Upper lobe of left lung (tissue), 6 donors: ENCODE measurements around the gene NTSR1. TPM values are rescaled to one million over a fixed set of nuclear protein-coding genes. Genes with fewer than 3 reads are reported as not detected.

ENCODE experiments used
- ATAC-seq, 2 donors: fragments of 200-7000 bp; cut with Tn5 transposase; one replicate each; pipeline ENCODE4 v1.9.1; 2022; ENCODE audit warnings: mild to moderate bottlenecking in 2 of 2, moderate library complexity in 2 of 2; ENCODE audit not compliant: low FRiP score in 2 of 2
- DNase-seq, 2 donors: peaks; one replicate each; pipeline ENCODE4 v3.0.0-alpha.2; 2019 to 2020
- H3K27ac ChIP-seq, 4 donors: fragments of 200-600 bp; sonication (generic); one replicate each; pipeline ENCODE4 v1.5.1; 2016 to 2019
- H3K27me3 ChIP-seq, 4 donors: fragments of 200-600 bp; sonication (generic); one replicate each; pipeline ENCODE4 v1.5.1; 2017 to 2019
- H3K36me3 ChIP-seq, 4 donors: fragments of 200-600 bp; sonication (generic); one replicate each; pipeline ENCODE4 v1.5.1; 2016 to 2019
- H3K4me1 ChIP-seq, 4 donors: fragments of 200-600 bp; sonication (generic); one replicate each; pipeline ENCODE4 v1.5.1; 2018 to 2019
- H3K4me3 ChIP-seq, 4 donors: fragments of 200-600 bp; sonication (generic); one replicate each; pipeline ENCODE4 v1.5.1; 2017 to 2019; ENCODE audit warnings: mild to moderate bottlenecking in 2 of 4, moderate library complexity in 1 of 4
- H3K9me3 ChIP-seq, 4 donors: fragments of 200-600 bp; sonication (generic); one replicate each; pipeline ENCODE4 v1.5.1; 2018 to 2019
- EP300 ChIP-seq, 4 donors: sonication (generic); formaldehyde crosslinking; IDR thresholded peaks; one replicate each; pipeline ENCODE4 v1.5.1; 2017; ENCODE audit warnings: antibody characterized with exemption in 4 of 4, control low read depth in 2 of 4
- POLR2A ChIP-seq, 4 donors: fragments of 450-650 bp; IDR thresholded peaks; one replicate each; pipeline ENCODE4 v1.5.1; 2016 to 2017; ENCODE audit warnings: antibody characterized with exemption in 4 of 4, mild to moderate bottlenecking in 2 of 4
- POLR2AphosphoS5 ChIP-seq, 2 donors: sonication (generic); formaldehyde crosslinking; IDR thresholded peaks; one replicate each; pipeline ENCODE4 v1.5.1; 2017; ENCODE audit warnings: antibody characterized with exemption in 2 of 2
- WGBS, 2 donors: methylation state at CpG; one replicate each; pipeline ENCODE4 v1.1.5; 2017 to 2018; 5-methylcytosine and 5-hydroxymethylcytosine counted together
- total RNA-seq, 6 donors: library from RNA; depleted of rRNA in 4 of 6; stranded (reverse); fragments of >200 nt in 4 of 6; gene quantifications; one replicate each; pipeline versions ENCODE4 v1.1.0 to v1.2.1, GENCODE V29; 2016 to 2021
- TF ChIP-seq, protein P1 (sequence below), 6 experiments: fragments of 450-650 bp in 4 of 6; fragments of 200-600 bp in 2 of 6; sonication (generic) in 2 of 6; IDR thresholded peaks; one replicate each; pipeline ENCODE4 v1.5.1; 2016 to 2019; ENCODE audit warnings: antibody characterized with exemption in 6 of 6
- donor health status: DM: no; HTN: no; CAD: no; lungs with moderate emphysema.
- donor health status: DM: no; HTN: yes; CAD: no; lungs with severe emphysema.

The NTSR1 gene
- total RNA-seq, 6 donors from 2014 or later = 0.20 to 1.4 (median 0.26) TPM; not detected in 1

DNA sequence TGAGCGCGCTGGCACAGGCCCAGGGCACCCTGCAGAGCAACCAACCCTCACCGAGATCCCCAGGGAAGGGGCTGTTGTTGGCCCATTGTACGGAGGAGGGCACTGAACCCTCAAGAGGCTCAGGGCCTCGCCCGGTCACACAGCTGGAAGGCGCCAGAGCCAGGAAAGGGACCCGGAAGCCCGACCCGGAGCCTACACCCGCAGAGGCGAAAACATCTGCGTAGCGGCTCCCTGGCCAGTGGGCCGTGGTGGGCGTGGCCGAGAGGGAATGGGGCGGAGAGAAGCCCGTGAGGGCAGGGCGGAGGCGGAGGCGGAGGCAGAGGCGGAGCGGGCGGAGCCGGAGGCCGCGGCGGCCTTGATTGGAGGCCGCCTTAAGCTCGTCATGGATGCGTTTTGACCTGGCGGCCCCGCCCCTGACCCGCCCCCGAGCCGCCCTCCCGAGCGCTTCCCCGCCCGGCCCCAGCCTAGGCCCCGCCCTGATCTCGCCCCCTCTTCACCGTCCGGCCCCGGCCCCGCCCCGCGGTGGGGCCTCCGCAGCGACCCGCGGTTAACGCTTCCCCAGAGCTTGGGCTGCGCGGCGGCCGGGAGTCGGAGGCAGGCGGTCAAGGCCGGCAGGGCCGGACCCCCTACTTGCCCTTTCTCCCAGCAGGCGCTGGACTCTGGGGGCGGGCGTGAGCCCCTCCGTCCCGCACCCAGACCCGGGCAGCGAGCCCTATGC is 85.5 kb downstream of the NTSR1 start:
- 1% methylated on average over 15 to 29 of the region's 69 CpGs for WGBS, 2 donors
- Histone ChIP-seq H3K4me3 (peak overlapping the region; percentile 29 to 82 (median 80)), H3K27me3 (no peaks in the 10 kb centered on the region), H3K36me3 (peaks cover 0 to 14% (median 7%) of the 10 kb centered on the region in 4 donors), H3K27ac (peak overlapping the region; percentile 92 to 97 (median 94)), H3K9me3 (no peaks in the 10 kb centered on the region), H3K4me1 (peaks cover 19 to 40% (median 31%) of the 10 kb centered on the region in 4 donors)
- DNase-seq (peak; percentile 96 to 99), ATAC-seq (peak; percentile 94 to 97)
- TF ChIP-seq POLR2AphosphoS5 (IDR thresholded peaks at IDR 0.05) = peak; percentile 54 to 89
- peak; percentile 12 to 91 (median 72) for TF ChIP-seq POLR2A (IDR thresholded peaks at IDR 0.05)
- TF ChIP-seq EP300 (IDR thresholded peaks at IDR 0.05) = no peak
- TF ChIP-seq, protein P1, sequence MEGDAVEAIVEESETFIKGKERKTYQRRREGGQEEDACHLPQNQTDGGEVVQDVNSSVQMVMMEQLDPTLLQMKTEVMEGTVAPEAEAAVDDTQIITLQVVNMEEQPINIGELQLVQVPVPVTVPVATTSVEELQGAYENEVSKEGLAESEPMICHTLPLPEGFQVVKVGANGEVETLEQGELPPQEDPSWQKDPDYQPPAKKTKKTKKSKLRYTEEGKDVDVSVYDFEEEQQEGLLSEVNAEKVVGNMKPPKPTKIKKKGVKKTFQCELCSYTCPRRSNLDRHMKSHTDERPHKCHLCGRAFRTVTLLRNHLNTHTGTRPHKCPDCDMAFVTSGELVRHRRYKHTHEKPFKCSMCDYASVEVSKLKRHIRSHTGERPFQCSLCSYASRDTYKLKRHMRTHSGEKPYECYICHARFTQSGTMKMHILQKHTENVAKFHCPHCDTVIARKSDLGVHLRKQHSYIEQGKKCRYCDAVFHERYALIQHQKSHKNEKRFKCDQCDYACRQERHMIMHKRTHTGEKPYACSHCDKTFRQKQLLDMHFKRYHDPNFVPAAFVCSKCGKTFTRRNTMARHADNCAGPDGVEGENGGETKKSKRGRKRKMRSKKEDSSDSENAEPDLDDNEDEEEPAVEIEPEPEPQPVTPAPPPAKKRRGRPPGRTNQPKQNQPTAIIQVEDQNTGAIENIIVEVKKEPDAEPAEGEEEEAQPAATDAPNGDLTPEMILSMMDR (IDR thresholded peaks at IDR 0.05) = peak in 2 of 6 experiments; percentile 2 to 10

DNA sequence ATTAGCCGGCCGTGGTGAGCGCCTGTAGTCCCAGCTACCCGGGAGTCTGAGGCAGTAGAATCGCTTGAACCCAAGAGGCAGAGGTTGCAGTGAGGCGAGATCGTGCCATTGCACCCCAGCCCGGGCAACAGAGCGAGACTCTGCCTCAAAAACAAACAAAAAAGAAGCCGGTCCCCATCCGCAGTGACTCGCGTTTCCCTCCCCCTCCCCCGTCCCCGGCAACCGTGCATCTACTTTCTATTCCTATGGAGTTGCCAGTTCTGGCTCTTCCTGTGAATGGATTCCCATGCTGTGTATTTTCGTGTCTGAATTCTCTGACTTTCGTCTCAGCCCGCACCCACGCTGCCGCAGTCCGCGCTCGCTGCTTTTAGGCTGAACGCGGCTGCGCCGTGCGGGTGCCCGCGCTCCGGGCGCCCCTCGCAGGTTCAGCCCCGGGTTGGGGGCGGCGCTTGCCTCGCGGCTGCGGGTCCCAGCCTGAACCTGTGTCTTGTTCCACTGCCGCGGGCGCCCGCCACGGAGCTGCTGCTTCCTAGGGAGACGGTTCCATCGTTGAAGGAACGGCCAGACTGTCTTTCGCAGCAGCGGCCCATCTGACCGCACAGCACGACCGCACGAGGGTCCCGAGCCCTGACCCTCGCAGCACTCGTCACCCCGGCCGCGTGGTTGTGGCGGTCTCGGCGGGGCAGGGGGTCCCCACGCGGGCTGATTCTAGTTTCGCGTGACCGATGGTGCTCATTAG is 86.6 kb downstream of the NTSR1 start:
- DNase-seq (peak; percentile 59 to 93), ATAC-seq (peak in 1 of 2 donors; percentile 17)

DNA sequence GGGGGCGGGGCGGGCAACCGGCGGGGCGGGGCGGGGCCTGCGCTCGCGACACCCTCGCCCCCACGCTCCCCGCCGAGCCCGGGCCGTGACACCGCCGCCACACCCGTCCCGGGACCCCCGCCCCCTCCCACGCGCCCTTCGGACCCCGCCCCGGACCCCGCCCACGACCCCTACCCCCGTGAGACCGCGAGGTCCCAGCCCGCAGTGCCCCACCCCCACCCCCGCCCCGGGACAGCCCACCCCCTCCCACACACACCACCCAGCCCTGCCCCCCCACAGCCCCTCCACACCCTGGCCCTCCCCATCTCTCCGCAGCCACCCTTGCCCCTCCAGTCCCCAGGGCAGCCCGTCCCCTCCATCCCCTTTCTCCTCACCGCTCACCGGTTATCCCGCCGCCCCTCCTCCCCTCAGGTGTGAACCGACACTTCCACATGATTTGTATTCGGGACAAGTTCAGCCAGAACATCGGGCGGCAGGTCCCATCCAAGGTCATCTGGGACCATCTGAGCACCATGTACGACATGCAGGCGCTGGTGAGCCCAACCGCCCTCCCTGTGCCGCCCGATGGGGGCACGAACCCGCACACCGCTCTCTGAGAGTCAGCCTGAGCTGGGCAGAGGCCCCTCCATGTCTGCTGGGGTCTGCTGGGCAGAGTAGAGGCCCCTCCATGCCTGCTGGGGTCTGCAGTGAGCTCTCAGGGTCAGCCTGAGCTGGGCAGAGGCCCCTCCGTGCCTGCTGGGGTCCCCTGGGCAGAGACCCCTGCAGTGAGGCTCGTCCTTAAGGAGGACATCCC is 88.3 kb downstream of the NTSR1 start:
- peaks cover 15 to 36% (median 27%) of the 10 kb centered on the region in 4 donors for H3K4me1 ChIP-seq
- 43 to 45% methylated on average over 11 to 12 of the region's 53 CpGs for WGBS, 2 donors
- peak in 1 of 2 donors; percentile 73 for DNase-seq

More for the DNA sequence above, 86.6 kb downstream of the NTSR1 start:
- peak overlapping the region; percentile 67 to 82 (median 80) for H3K4me3 ChIP-seq
- TF ChIP-seq, protein P1 (IDR thresholded peaks at IDR 0.05) = no peak
- TF ChIP-seq POLR2A (IDR thresholded peaks at IDR 0.05) (peak in 2 of 4 donors; percentile 16 to 34), POLR2AphosphoS5 (IDR thresholded peaks at IDR 0.05) (peak in 1 of 2 donors; percentile 9), EP300 (IDR thresholded peaks at IDR 0.05) (no peak)
- peak overlapping the region; percentile 92 to 97 (median 94) for H3K27ac ChIP-seq
- H3K4me1 ChIP-seq = peaks cover 19 to 40% (median 31%) of the 10 kb centered on the region in 4 donors
- H3K36me3 ChIP-seq = peaks cover 8 to 24% (median 17%) of the 10 kb centered on the region in 4 donors
- no peaks in the 10 kb centered on the region for H3K9me3 ChIP-seq
- H3K27me3 ChIP-seq = no peaks in the 10 kb centered on the region
- WGBS, 2 donors = 1% methylated on average over 59 to 60 of the region's 68 CpGs

More for the DNA sequence above, 88.3 kb downstream of the NTSR1 start:
- Histone ChIP-seq H3K4me3 (peak overlapping the region; percentile 38 to 82 (median 80)), H3K27me3 (no peaks in the 10 kb centered on the region), H3K27ac (peak overlapping the region; percentile 81 to 97 (median 94)), H3K36me3 (peaks cover 8 to 35% (median 23%) of the 10 kb centered on the region in 4 donors), H3K9me3 (no peaks in the 10 kb centered on the region)
- ATAC-seq = peak in 1 of 2 donors; percentile 23
- no peak for TF ChIP-seq EP300 (IDR thresholded peaks at IDR 0.05)
- TF ChIP-seq, protein P1 (IDR thresholded peaks at IDR 0.05) = no peak
- no peak for TF ChIP-seq POLR2A (IDR thresholded peaks at IDR 0.05)
- no peak for TF ChIP-seq POLR2AphosphoS5 (IDR thresholded peaks at IDR 0.05)
